Renal cortical epithelial cell (primary cell): ENCODE measurements around the gene PRR11. TPM values are rescaled to one million over a fixed set of nuclear protein-coding genes. Genes with fewer than 3 reads are reported as not detected.
"Not testable (repeated sequence)": the region's sequence is repeated elsewhere in the genome, so short reads cannot be mapped to it uniquely, and the experiment has no call there.

Experiments used
- DNase-seq: peaks from one replicate; pipeline ENCODE4 v3.0.0-alpha.2; 2011; ENCODE audit warnings: low read depth
- total RNA-seq: library from RNA; depleted of rRNA; stranded (reverse); fragments of >200 nt; gene quantifications from 2 replicates; pipeline ENCODE4 v1.2.3, GENCODE V29; 2014

Gene PRR11
- total RNA-seq, 1 donor from 2014 or later = 2.4 TPM

DNA sequence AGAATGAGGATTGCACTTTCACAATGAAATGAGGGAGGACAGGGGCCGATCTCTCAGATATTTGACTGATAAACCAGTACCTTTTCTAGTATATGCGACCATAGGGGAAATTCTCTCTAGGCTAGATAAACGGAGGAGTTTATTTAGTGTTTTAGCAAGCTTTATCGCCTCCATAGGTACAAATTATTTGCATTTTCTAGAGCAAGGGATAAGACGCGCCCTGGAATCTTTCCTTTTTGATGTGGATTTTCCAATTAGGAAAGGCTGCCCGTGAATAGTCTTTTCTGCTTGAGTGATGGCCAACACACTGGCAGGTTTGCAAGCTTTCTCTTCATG, 64.4 kb downstream of the PRR11 start:
- no peak for DNase-seq

DNA sequence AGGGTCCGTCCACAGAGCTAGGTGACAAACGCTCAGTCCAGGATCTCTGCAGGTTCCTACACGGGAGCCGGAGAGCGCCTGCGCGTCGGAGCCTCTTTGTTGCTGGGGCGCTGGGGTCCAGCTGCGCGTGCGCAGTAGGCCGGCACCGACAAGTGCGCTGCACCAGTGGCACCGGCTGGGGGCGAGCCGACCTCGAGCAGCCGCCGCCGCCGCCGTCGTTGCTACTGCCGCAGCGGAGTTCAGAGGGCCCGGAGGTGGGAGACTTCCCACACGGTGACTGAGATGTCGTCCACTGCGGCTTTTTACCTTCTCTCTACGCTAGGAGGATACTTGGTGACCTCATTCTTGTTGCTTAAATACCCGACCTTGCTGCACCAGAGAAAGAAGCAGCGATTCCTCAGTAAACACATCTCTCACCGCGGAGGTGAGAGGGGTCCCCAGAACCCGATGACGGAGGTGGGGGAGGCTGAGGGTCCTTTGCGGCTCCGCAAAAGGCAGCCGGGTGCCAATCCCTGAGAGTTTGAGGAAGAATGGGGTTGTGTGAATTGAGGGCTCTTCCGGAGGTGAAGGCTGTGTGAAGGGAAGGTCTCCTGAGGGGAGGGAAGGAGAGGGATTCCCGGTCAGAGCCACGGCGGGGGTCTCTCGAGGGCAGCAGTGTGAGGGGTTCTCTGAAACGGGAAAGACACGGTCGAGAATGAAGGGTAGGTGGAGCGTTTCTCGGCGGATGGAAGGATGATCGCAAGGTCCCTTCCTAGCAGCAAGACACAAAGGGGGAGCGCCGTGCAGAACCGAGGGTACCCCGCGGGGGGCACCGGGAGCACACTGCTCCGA, 65.0 kb downstream of the PRR11 start, which contains the start of gene GDPD1:
GDPD1 (plus strand) TSS at position 184 of the 831 bp plus-strand sequence; CDS start at position 283, 99 bp downstream.
- peak; percentile 81 for DNase-seq

DNA sequence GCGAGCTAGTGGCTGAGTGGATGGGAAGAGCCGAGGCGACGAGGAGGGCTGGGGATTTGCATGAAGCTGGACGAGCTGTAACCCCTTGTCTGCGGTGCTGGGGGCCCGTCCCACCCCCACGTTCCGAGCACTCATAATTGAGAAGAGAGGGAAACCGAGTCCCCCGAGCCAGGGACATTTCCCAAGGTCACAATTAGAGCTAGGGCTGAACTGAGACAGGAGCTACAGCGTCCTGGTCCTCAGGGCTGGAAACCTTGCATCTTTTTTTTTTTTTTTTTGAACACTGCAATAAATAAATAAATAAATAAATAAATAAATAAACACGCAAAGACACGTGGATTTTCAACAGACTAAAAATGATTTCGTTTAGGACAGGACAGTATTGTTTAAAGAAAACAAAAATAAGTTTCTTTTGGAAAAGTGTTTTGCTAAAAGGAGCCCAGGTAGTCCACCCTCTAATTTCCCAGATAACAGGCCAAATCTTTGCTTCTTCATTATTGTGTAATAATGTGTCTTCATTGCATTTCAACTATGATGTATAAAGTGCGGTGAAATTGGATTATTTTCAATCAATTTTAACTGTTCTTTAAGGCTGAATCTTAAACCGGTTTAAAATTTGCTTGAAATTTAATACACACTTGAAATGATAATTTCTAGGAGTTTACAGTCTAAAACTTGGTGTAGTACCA, 65.8 kb downstream of the PRR11 start:
- DNase-seq = no peak

DNA sequence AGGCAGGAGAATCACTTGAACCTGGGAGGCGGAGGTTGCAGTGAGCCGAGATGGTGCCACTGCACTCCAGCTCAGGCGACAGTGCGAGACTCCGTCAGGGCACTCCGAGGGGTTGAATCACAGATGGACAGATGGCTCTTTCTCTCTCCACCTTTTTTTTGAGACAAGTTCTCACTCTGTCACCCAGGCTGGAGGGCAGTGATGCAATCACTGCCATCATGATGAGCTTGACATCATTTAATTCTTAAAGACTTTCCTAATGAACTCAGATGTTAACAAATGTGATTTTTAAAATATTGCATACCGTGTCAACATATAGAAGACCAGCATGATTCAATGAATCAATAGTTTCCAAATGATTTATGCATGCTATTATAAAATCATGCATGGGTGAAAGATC, 68.3 kb downstream of the PRR11 start:
- DNase-seq = no peak

DNA sequence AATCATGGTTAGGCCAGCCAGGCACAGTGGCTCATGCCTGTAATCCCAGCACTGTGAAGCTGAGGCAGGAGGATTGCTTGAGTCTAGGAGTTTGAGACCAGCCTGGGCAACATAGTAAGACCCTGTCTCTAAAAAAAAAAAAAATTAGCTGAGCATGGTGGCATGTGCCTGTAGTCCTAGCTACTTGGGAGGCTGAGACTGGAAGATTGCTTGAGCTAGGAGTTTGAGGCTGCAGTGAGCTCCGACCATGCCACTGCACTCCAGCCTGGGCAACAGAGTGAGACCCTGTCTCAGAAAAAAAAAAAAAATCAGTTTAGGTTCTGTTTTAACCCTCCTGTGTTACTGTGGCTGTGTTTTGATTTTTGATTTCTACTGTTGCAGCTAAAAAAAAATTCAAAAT, 73.0 kb downstream of the PRR11 start:
- not testable (repeated sequence) for DNase-seq

DNA sequence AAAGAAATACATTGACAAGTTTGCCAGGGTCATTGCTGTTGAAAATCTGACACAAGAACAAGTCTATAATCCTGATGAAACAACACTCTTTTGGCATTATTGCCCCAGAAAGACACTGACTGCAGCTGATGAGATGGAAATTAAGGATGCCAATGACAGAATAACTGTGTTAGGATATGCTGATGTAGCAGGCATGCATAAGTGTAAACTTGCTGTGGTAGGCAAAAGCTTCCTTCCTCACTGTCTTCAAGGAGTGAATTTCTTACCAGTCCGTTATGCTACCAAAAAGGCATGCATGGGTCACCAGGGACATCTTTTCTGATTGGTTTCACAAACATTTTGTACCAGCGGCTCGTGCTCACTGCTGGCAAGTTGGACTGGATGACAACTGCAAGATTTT, 75.2 kb downstream of the PRR11 start:
- no peak for DNase-seq

DNA sequence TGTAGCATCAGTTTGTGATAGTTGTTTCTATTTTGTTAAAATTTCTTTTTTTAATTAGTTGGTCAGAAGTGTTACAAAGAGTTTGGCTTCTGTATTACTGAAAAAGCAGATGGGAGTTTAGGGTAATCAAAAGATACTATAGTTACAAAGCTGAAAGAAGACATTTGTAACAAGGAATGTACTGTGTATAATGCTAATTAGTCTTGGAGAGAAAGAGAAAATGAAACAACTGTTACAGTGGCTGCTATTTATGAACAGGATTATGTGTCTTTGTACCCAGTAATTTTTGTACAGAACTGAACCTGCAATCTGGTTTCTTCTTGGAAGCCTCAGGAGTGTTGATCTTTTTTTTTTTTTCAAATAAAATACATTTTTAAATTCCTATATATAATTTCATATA, 79.1 kb downstream of the PRR11 start:
- DNase-seq = no peak

DNA sequence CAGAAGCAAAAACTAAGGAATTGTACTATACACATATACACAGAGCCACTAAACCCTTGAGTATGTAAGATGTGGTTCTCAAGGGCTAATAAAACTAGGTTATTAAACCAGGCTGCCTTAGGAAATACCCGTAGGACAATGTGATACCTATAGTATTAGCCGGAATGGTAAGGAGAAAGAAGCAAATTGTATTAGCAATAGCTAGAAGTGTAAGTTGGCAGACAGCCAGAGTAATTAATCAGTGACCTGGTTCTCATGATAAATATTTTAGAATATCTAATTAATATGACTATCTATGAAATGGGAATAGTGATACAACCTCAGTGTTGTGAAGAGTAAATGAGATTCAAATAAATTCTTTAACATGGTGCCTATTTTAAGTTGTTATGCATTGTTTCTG, 83.4 kb downstream of the PRR11 start:
- no peak for DNase-seq

DNA sequence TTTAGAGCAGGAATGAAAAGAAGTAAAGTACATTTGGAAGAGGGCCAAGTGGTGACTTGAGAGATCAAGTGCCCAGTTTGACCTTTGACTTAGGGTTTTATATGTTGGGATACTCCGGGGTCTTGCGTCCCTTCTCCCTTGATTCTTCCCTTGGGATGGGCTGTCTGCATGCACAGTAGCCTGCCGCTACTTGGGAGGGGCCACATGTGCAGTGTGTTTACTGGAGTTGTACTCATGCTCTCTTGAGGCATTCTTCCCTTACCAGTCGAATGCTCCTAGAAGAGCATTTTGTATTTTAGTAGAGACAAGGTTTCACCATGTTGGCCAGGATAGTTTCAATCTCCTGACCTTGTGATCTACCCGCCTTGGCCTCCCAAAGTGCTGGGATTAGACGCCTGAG, 88.5 kb downstream of the PRR11 start:
- no peak for DNase-seq

Other genes starting within 250 kb of the PRR11 start
- 57.2 and 63.4 TPM in 2 replicates for gene TRIM37, start 48.9 kb upstream of the PRR11 start, total RNA-seq
- gene SKA2, start 560 bp upstream of the PRR11 start, total RNA-seq = 63.3 and 106 TPM in 2 replicates
- gene SMG8, start 54.3 kb downstream of the PRR11 start, total RNA-seq = 21.0 and 25.9 TPM in 2 replicates
- 4.1 and 5.0 TPM in 2 replicates for gene GDPD1, start 64.8 kb downstream of the PRR11 start, total RNA-seq
- 14.2 and 37.3 TPM in 2 replicates for gene YPEL2, start 175.9 kb downstream of the PRR11 start, total RNA-seq